OCI-LY1 (cell line): ENCODE measurements around the gene ZFPM1.

Experiments used
- H2AFZ ChIP-seq: fragments of 200-600 bp; sonication (generic), shearing (Covaris generic); 2 replicates; pipeline ENCODE4 v1.6.0; 2014; ENCODE audit warnings: antibody characterized with exemption, mild to moderate bottlenecking, low read length
- H3F3A ChIP-seq: fragments of 200-600 bp; sonication (generic), shearing (Covaris generic); 2 replicates; pipeline ENCODE4 v1.6.0; 2014; ENCODE audit warnings: mild to moderate bottlenecking, antibody characterized with exemption, low read length, moderate library complexity; ENCODE audit not compliant: insufficient read depth
- H3K27ac ChIP-seq: fragments of 200-600 bp; sonication (generic); 2 replicates; pipeline ENCODE4 v1.5.1; 2014; ENCODE audit warnings: low read length, mixed run types, mild to moderate bottlenecking, low read depth; ENCODE audit not compliant: poor library complexity, severe bottlenecking
- H3K27me3 ChIP-seq: fragments of 200-600 bp; sonication (generic); 2 replicates; pipeline ENCODE4 v1.6.0; 2014; ENCODE audit warnings: antibody characterized with exemption, mild to moderate bottlenecking, low read length, moderate library complexity; ENCODE audit not compliant: insufficient read depth
- H3K36me3 ChIP-seq: fragments of 200-600 bp; sonication (generic); 2 replicates; pipeline ENCODE4 v1.6.1; 2014; ENCODE audit warnings: mild to moderate bottlenecking, antibody characterized with exemption, low read length, moderate library complexity, mixed read lengths; ENCODE audit not compliant: insufficient read depth
- H3K4me1 ChIP-seq: fragments of 200-600 bp; sonication (generic); 2 replicates; pipeline ENCODE4 v1.5.1; 2014; ENCODE audit warnings: mild to moderate bottlenecking, low read length, moderate library complexity; ENCODE audit not compliant: insufficient read depth, severe bottlenecking
- H3K4me2 ChIP-seq: fragments of 200-600 bp; sonication (generic), shearing (Covaris generic); 2 replicates; pipeline ENCODE4 v1.6.1; 2014; ENCODE audit warnings: low read length
- H3K4me3 ChIP-seq: fragments of 200-600 bp; sonication (generic); 2 replicates; pipeline ENCODE4 v1.5.1; 2014; ENCODE audit warnings: low read length, low read depth, mild to moderate bottlenecking, mixed read lengths; ENCODE audit not compliant: poor library complexity, severe bottlenecking
- H3K79me2 ChIP-seq: fragments of 200-600 bp; shearing (Covaris generic); 2 replicates; pipeline ENCODE4 v1.6.1; 2016; ENCODE audit warnings: mixed run types, low read length, mixed read lengths; ENCODE audit not compliant: insufficient read depth
- H3K9ac ChIP-seq: fragments of 200-600 bp; sonication (generic), shearing (Covaris generic); 2 replicates; pipeline ENCODE4 v1.6.1; 2014; ENCODE audit warnings: mild to moderate bottlenecking, low read length, mixed read lengths
- H3K9me2 ChIP-seq: fragments of 200-600 bp; sonication (generic), shearing (Covaris generic); 2 replicates; pipeline ENCODE4 v1.6.1; 2014; ENCODE audit warnings: low read depth, mild to moderate bottlenecking, low read length, mixed read lengths
- H3K9me3 ChIP-seq: fragments of 200-600 bp; shearing (Covaris generic); 2 replicates; pipeline ENCODE4 v1.6.1; 2014; ENCODE audit warnings: low read length, mixed read lengths
- H4K20me1 ChIP-seq: fragments of 200-600 bp; sonication (generic), shearing (Covaris generic); 2 replicates; pipeline ENCODE4 v1.6.0; 2016; ENCODE audit warnings: mild to moderate bottlenecking, low read length; ENCODE audit not compliant: insufficient read depth
- CTCF ChIP-seq: fragments of 200-600 bp; sonication (generic), shearing (Covaris generic); IDR thresholded peaks from 2 replicates; pipeline ENCODE4 v1.5.1; 2017; ENCODE audit warnings: mild to moderate bottlenecking, antibody characterized with exemption, low read length, moderate library complexity, mixed read lengths
- EZH2 ChIP-seq: fragments of 200-600 bp; sonication (generic), shearing (Covaris generic); IDR thresholded peaks from 2 replicates; pipeline ENCODE4 v1.8.0; 2017; ENCODE audit warnings: borderline replicate concordance, mixed run types, mild to moderate bottlenecking, antibody characterized with exemption, low read length, moderate library complexity, mixed read lengths

The ZFPM1 gene

GRCh38 chr16:88431651-88432050, 21.4 kb upstream of the ZFPM1 start:
- Histone ChIP-seq H3K9ac (no peak overlapping the region), H2AFZ (no peak overlapping the region), H3K4me3 (no peak overlapping the region), H4K20me1 (no peaks in the 10 kb centered on the region), H3K27ac (no peak overlapping the region), H3K4me2 (no peak overlapping the region), H3K4me1 (no peaks in the 10 kb centered on the region), H3F3A (no peaks in the 10 kb centered on the region), H3K9me3 (no peaks in the 10 kb centered on the region), H3K9me2 (no peaks in the 10 kb centered on the region), H3K27me3 (0 out of 2 replicates have a peak, but pooled peaks cover 3% of the 10 kb centered on the region), H3K36me3 (no peaks in the 10 kb centered on the region), H3K79me2 (no peaks in the 10 kb centered on the region)
- TF ChIP-seq CTCF (no peak), EZH2 (no peak)

DNA sequence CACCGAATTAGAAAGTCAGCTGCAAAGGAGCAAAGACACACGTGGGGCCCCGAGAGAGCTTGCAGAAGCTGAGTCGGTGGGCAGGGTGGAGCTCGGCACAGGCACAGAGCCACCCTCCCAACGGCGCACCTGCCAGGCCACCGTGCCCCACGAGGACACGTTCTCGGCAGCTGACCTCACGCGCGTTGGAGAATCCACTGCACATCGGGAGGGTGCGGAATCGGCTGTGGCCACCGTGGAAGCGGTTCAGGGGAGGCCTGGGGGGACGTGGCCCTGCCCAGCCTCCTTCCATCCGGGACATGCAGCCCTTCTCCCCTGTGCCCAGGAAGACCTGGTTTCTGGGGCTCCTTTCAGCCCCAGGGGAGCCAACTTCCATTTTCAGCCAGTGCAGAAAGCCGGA, 20.9 kb upstream of the ZFPM1 start:
- Histone ChIP-seq H4K20me1 (no peaks in the 10 kb centered on the region), H3K4me2 (no peak overlapping the region), H3K4me3 (no peak overlapping the region), H3K9me3 (no peaks in the 10 kb centered on the region), H3K27me3 (0 out of 2 replicates have a peak, but pooled peaks cover 3% of the 10 kb centered on the region), H3K4me1 (no peaks in the 10 kb centered on the region), H3K36me3 (no peaks in the 10 kb centered on the region), H3K9ac (no peak overlapping the region), H2AFZ (no peak overlapping the region), H3K27ac (no peak overlapping the region), H3K79me2 (no peaks in the 10 kb centered on the region), H3K9me2 (no peaks in the 10 kb centered on the region), H3F3A (no peaks in the 10 kb centered on the region)
- TF ChIP-seq CTCF (no peak), EZH2 (no peak)

- no peaks in the 10 kb centered on the region for H3K79me2 ChIP-seq
- H3K9me2 ChIP-seq: no peaks in the 10 kb centered on the region
- H3K36me3 ChIP-seq: no peaks in the 10 kb centered on the region
- H3K4me2 ChIP-seq: no peak overlapping the region
- no peak overlapping the region for H3K9ac ChIP-seq
- no peaks in the 10 kb centered on the region for H3K9me3 ChIP-seq
- H4K20me1 ChIP-seq: no peaks in the 10 kb centered on the region
- no peaks in the 10 kb centered on the region for H3F3A ChIP-seq
- H3K27me3 ChIP-seq: 0 out of 2 replicates have a peak, but pooled peaks cover 3% of the 10 kb centered on the region
- H3K4me1 ChIP-seq: no peaks in the 10 kb centered on the region
- no peak overlapping the region for H3K27ac ChIP-seq
- no peak overlapping the region for H2AFZ ChIP-seq
- no peak for TF ChIP-seq EZH2
- no peak for TF ChIP-seq CTCF
- H3K4me3 ChIP-seq: no peak overlapping the region
Observed at GRCh38 chr16:88432753-88433152, 20.3 kb upstream of the ZFPM1 start.
